Measurements from ENCODE around the gene LDLRAD4. TPM values are rescaled to one million over a fixed set of nuclear protein-coding genes. Genes with fewer than 3 reads are reported as not detected.
"Not testable (repeated sequence)": the region's sequence is repeated elsewhere in the genome, so short reads cannot be mapped to it uniquely, and the experiment has no call there.

The LDLRAD4 gene
- total and polyA plus RNA-seq, 2 donors (not counting 1 experiment from before 2014, with no cell fraction given) = 13.9 to 35.7 TPM

DNA sequence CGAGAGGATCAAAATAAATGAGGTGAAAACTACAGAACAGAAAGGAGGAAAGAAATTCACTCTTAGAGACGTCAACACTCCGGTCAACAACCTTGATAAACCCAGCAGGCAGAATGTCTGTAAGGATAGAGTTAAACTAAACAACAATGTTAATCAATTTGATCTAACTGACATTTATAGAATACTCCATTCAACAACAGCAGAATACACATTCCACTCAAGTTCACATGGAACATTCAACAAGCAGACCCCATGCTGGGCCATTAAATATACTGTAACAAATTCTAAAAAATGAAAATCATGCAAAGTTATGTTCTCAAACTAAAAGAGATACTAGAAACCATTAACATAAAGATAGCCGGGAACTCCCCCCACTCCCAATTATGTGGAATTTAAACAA lies 466.0 kb downstream of the LDLRAD4 start:
- no CpG with 5 or more reads among the region's 4 CpGs for WGBS (ENCODE audit: insufficient coverage)
- Mint-ChIP-seq H3K4me1 (peaks cover 10% of the 10 kb centered on the region), H3K4me3 (no peak overlapping the region), H3K27me3 (no peaks in the 10 kb centered on the region), H3K9me3 (ENCODE audit: insufficient read depth) (no peaks in the 10 kb centered on the region), H3K27ac (no peak overlapping the region)
- H3K36me3 ChIP-seq (replicated peaks in 1 of 2; ENCODE audit: control extremely low read depth in 1 of 2, control insufficient read depth in 1 of 2, extremely low read depth in 1 of 2, insufficient read depth in 2 of 2, low read length in 1 of 2) = peaks cover 0 to 9% of the 10 kb centered on the region in 2 experiments
- peaks cover 18% of the 10 kb centered on the region for H4K20me1 ChIP-seq (ENCODE audit: control insufficient read depth, insufficient read depth, low read length, poor library complexity, severe bottlenecking)
- H3K9ac ChIP-seq (ENCODE audit: low read length) = no peak overlapping the region
- no peak overlapping the region for H3K27ac ChIP-seq (ENCODE audit: low read length in 2 of 2)
- H3K27me3 ChIP-seq (replicated peaks in 1 of 4; ENCODE audit: control extremely low read depth in 1 of 4, control insufficient read depth in 3 of 4, insufficient read depth in 4 of 4, low read length in 3 of 4) = no peaks in the 10 kb centered on the region
- POLR2A ChIA-PET = no interaction called here
- TF ChIP-seq, protein P1, sequence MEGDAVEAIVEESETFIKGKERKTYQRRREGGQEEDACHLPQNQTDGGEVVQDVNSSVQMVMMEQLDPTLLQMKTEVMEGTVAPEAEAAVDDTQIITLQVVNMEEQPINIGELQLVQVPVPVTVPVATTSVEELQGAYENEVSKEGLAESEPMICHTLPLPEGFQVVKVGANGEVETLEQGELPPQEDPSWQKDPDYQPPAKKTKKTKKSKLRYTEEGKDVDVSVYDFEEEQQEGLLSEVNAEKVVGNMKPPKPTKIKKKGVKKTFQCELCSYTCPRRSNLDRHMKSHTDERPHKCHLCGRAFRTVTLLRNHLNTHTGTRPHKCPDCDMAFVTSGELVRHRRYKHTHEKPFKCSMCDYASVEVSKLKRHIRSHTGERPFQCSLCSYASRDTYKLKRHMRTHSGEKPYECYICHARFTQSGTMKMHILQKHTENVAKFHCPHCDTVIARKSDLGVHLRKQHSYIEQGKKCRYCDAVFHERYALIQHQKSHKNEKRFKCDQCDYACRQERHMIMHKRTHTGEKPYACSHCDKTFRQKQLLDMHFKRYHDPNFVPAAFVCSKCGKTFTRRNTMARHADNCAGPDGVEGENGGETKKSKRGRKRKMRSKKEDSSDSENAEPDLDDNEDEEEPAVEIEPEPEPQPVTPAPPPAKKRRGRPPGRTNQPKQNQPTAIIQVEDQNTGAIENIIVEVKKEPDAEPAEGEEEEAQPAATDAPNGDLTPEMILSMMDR (IDR thresholded peaks at IDR 0.05) = no peak
- TF ChIP-seq EZH2 (IDR thresholded peaks at IDR 0.05; ENCODE audit: borderline replicate concordance, insufficient read depth, low read depth, low read length, poor library complexity, severe bottlenecking) = no peak
- H3K9me3 ChIP-seq (ENCODE audit: control extremely low read depth in 1 of 3, control insufficient read depth in 2 of 3, insufficient read depth in 1 of 3, low read length in 2 of 3) = no peaks in the 10 kb centered on the region
- no peak for DNase-seq
- peaks cover 52% of the 10 kb centered on the region for H3K79me2 ChIP-seq (ENCODE audit: control insufficient read depth, insufficient read depth, low read length)
- intact Hi-C loops (cut with micrococcal nuclease) = no loop called here
- no peak overlapping the region for H3K4me3 ChIP-seq (ENCODE audit: control extremely low read depth in 1 of 5, extremely low read depth in 1 of 5, insufficient read depth in 1 of 5, low read depth in 2 of 5, low read length in 4 of 5)
- H3K4me2 ChIP-seq (replicated peaks; ENCODE audit: low read depth, low read length, poor library complexity, severe bottlenecking) = no peak overlapping the region
- no peak overlapping the region for H2AFZ ChIP-seq (ENCODE audit: insufficient read depth, low read depth, low read length, poor library complexity, severe bottlenecking)
- no peak for ATAC-seq (ENCODE audit: low read depth)
- CTCF ChIA-PET = no interaction called here
- no peaks in the 10 kb centered on the region for H3K4me1 ChIP-seq (ENCODE audit: control insufficient read depth in 2 of 2, insufficient read depth in 2 of 2, low read length in 2 of 2)

DNA sequence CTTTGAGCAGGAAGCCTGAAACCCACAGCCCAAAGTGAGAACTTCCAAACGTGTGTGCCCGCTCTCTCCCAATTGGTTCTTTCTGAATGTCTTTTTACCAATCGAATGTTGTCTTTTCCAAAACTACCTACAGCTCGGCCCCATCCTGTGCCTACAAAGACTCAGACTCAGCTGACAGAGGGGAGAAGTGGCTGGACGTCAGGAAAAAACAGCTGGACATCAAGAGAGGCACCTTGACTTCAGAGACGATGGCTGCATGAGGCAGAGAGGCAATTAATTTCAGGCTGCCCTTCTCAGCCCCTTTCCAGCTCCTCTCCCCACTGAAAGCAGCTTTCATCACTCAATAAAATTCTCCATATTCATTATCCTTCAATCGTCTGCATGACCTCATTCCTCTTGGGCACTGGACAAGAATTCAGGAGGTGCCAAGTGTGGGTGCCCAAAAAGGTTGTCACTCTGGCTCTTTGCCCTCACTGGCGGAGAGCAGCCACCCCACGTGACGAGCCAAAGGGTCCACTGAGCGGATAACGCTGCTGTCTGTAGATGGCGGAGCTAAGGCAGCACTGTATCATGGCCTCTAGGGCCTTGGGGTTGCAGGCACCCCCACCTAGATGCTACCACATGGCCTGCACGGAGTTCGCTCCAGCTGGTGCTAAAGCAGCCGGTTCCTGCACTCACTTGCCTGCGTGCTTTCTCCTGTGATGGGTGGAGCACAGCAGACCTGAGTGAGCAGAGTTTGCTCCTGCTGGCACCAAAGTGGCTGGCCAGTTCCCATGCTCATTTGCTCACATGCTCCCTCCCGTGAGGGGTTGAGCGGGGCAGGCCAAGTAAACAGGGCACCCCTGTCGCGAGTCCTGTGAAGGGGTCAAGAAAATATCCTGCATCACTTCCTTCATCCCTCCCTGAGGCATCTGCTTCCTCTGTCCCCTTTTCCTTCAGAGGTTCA lies 469.9 kb downstream of the LDLRAD4 start:
- H3K79me2 ChIP-seq (ENCODE audit: control insufficient read depth, insufficient read depth, low read length) = peaks cover 55% of the 10 kb centered on the region
- no peak overlapping the region for H3K27ac ChIP-seq (ENCODE audit: low read length in 2 of 2)
- peaks cover 0 to 3% of the 10 kb centered on the region in 2 experiments for H3K36me3 ChIP-seq (replicated peaks in 1 of 2; ENCODE audit: control extremely low read depth in 1 of 2, control insufficient read depth in 1 of 2, extremely low read depth in 1 of 2, insufficient read depth in 2 of 2, low read length in 1 of 2)
- H3K4me1 ChIP-seq (ENCODE audit: control insufficient read depth in 2 of 2, insufficient read depth in 2 of 2, low read length in 2 of 2) = no peaks in the 10 kb centered on the region
- intact Hi-C loops (cut with micrococcal nuclease) = no loop called here
- DNase-seq (no peak), ATAC-seq (ENCODE audit: low read depth) (no peak)
- no peaks in the 10 kb centered on the region for H3K9me3 ChIP-seq (ENCODE audit: control extremely low read depth in 1 of 3, control insufficient read depth in 2 of 3, insufficient read depth in 1 of 3, low read length in 2 of 3)
- no peak overlapping the region for H3K4me3 ChIP-seq (ENCODE audit: control extremely low read depth in 1 of 5, extremely low read depth in 1 of 5, insufficient read depth in 1 of 5, low read depth in 2 of 5, low read length in 4 of 5)
- POLR2A ChIA-PET = no interaction called here
- no peak overlapping the region for H3K27ac Mint-ChIP-seq
- H3K9me3 Mint-ChIP-seq (ENCODE audit: insufficient read depth) = no peaks in the 10 kb centered on the region
- H3K4me1 Mint-ChIP-seq = peaks cover 18% of the 10 kb centered on the region
- H4K20me1 ChIP-seq (ENCODE audit: control insufficient read depth, insufficient read depth, low read length, poor library complexity, severe bottlenecking) = peaks cover 18% of the 10 kb centered on the region
- H3K9ac ChIP-seq (ENCODE audit: low read length) = no peak overlapping the region
- no peak overlapping the region for H2AFZ ChIP-seq (ENCODE audit: insufficient read depth, low read depth, low read length, poor library complexity, severe bottlenecking)
- no peaks in the 10 kb centered on the region for H3K27me3 ChIP-seq (replicated peaks in 1 of 4; ENCODE audit: control extremely low read depth in 1 of 4, control insufficient read depth in 3 of 4, insufficient read depth in 4 of 4, low read length in 3 of 4)
- 91% methylated on average over 20 of the region's 21 CpGs for WGBS (ENCODE audit: insufficient coverage)
- H3K4me3 Mint-ChIP-seq = no peak overlapping the region
- TF ChIP-seq, protein P1 (IDR thresholded peaks at IDR 0.05) = no peak
- TF ChIP-seq EZH2 (IDR thresholded peaks at IDR 0.05; ENCODE audit: borderline replicate concordance, insufficient read depth, low read depth, low read length, poor library complexity, severe bottlenecking) = no peak
- no peaks in the 10 kb centered on the region for H3K27me3 Mint-ChIP-seq
- H3K4me2 ChIP-seq (replicated peaks; ENCODE audit: low read depth, low read length, poor library complexity, severe bottlenecking) = no peak overlapping the region
- CTCF ChIA-PET = no interaction called here

DNA sequence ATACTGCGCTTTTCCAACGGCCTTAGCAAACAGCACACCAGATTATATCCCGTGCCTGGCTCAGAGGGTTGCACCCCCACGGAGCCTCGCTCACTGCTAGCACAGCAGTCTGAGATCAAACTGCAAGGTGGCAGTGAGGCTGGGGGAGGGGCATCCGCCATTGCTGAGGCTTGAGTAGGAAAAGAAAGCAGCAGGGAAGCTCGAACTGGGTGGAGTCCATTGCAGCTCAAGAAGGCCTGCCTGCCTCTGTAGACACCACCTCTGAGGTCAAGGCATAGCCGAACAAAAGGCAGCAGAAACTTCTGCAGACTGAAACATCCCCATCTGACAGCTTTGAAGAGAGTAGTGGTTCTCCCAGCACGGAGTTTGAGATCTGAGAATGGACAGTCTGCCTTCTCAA lies 471.5 kb downstream of the LDLRAD4 start:
- POLR2A ChIA-PET; H3K9me3 ChIP-seq (ENCODE audit: control extremely low read depth in 1 of 3, control insufficient read depth in 2 of 3, insufficient read depth in 1 of 3, low read length in 2 of 3); H3K27me3 Mint-ChIP-seq; H3K27ac ChIP-seq (ENCODE audit: low read length in 2 of 2); H3K4me1 ChIP-seq (ENCODE audit: control insufficient read depth in 2 of 2, insufficient read depth in 2 of 2, low read length in 2 of 2); ATAC-seq (ENCODE audit: low read depth); intact Hi-C loops (cut with micrococcal nuclease); H3K4me3 ChIP-seq (ENCODE audit: control extremely low read depth in 1 of 5, extremely low read depth in 1 of 5, insufficient read depth in 1 of 5, low read depth in 2 of 5, low read length in 4 of 5); H3K9ac ChIP-seq (ENCODE audit: low read length); CTCF ChIA-PET; H2AFZ ChIP-seq (ENCODE audit: insufficient read depth, low read depth, low read length, poor library complexity, severe bottlenecking); DNase-seq; H3K4me3 Mint-ChIP-seq; H3K27me3 ChIP-seq (replicated peaks in 1 of 4; ENCODE audit: control extremely low read depth in 1 of 4, control insufficient read depth in 3 of 4, insufficient read depth in 4 of 4, low read length in 3 of 4); H3K36me3 ChIP-seq (replicated peaks in 1 of 2; ENCODE audit: control extremely low read depth in 1 of 2, control insufficient read depth in 1 of 2, extremely low read depth in 1 of 2, insufficient read depth in 2 of 2, low read length in 1 of 2); H3K4me2 ChIP-seq (replicated peaks; ENCODE audit: low read depth, low read length, poor library complexity, severe bottlenecking); H3K27ac Mint-ChIP-seq; H3K9me3 Mint-ChIP-seq (ENCODE audit: insufficient read depth): not testable (repeated sequence)
- peaks cover 50% of the 10 kb centered on the region for H3K79me2 ChIP-seq (ENCODE audit: control insufficient read depth, insufficient read depth, low read length)
- peaks cover 25% of the 10 kb centered on the region for H3K4me1 Mint-ChIP-seq
- H4K20me1 ChIP-seq (ENCODE audit: control insufficient read depth, insufficient read depth, low read length, poor library complexity, severe bottlenecking) = peaks cover 18% of the 10 kb centered on the region
- WGBS (ENCODE audit: insufficient coverage) = 96% methylated on average over 9 of the region's 9 CpGs
